Fibroblast of pulmonary artery (primary cell): ENCODE measurements around the gene CHRND.

Source experiments
- DNase-seq: peaks from one replicate; pipeline ENCODE4 v3.0.0-alpha.2; 2010; ENCODE audit warnings: low read depth
- H3K4me3 ChIP-seq: replicated peaks from 2 replicates; pipeline ENCODE4 v1.5.1; 2011; ENCODE audit warnings: low read depth, mild to moderate bottlenecking, control low read depth, low read length, moderate library complexity
- TF ChIP-seq, protein P1 (sequence below): IDR thresholded peaks from 2 replicates; pipeline ENCODE4 v1.5.1; 2011; ENCODE audit warnings: mild to moderate bottlenecking, control low read depth, low read length, inconsistent platforms; ENCODE audit errors: missing control alignments

Gene CHRND

DNA sequence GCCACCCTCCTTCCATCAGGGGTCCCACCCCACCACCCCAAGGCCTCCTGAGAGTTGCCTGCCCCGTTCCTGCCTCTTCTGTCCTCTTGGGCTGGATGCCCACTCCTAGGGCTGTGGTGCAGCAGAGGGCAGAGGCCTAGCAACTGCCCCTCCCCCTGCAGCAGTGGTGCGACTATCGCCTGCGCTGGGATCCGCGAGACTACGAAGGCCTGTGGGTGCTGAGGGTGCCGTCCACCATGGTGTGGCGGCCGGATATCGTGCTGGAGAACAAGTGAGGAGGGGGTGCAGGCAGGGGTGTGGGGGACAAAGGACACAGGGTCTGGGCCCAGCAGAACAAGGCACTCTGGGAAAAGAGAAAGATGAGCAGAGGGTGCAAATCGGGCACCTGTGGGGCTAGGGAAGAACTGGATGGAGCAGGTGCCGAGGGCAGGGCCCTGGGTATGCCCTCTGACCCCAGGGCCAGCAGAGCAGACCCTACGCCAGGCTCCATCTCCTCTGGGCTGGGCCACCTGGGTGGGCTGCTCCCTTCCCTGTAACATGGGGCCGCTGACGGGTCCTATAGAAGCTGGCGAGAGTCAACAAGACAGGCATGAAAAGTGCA, 14.6 kb downstream of the CHRND start:
- DNase-seq: no peak

DNA sequence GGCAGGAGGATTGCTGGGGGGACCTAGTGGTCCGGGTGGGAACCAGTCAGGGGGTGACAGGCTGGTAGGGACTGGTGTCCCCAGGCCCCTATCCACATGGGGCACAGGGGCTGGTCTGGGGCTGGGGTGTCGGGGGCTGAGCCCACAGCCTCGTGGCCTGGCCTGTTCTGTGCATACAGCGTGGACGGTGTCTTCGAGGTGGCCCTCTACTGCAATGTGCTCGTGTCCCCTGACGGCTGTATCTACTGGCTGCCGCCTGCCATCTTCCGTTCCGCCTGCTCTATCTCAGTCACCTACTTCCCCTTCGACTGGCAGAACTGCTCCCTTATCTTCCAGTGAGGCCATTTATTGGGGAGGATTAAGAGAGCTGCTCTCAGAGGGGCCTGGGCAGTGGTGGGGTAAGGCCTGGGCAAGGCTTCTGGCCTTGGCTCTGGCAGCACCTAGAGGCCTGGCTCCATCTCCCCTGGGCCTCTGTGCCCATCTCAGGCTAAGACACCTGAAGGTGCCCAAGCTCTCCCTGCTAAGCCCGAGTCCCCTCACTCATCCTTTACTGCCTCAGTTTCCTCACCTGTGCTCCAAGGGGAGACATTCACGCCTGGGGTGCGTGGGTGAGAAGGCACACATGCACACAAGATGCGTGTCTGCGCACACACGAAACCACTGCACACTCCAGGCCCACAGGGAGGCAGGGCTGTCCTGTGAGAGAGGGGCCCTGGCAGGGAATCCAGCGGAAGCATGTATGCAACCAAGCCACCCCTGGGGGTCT, 15.4 kb downstream of the CHRND start:
- TF ChIP-seq, protein P1, sequence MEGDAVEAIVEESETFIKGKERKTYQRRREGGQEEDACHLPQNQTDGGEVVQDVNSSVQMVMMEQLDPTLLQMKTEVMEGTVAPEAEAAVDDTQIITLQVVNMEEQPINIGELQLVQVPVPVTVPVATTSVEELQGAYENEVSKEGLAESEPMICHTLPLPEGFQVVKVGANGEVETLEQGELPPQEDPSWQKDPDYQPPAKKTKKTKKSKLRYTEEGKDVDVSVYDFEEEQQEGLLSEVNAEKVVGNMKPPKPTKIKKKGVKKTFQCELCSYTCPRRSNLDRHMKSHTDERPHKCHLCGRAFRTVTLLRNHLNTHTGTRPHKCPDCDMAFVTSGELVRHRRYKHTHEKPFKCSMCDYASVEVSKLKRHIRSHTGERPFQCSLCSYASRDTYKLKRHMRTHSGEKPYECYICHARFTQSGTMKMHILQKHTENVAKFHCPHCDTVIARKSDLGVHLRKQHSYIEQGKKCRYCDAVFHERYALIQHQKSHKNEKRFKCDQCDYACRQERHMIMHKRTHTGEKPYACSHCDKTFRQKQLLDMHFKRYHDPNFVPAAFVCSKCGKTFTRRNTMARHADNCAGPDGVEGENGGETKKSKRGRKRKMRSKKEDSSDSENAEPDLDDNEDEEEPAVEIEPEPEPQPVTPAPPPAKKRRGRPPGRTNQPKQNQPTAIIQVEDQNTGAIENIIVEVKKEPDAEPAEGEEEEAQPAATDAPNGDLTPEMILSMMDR: no peak
- DNase-seq: no peak
- H3K4me3 ChIP-seq: no peak overlapping the region

More for the DNA sequence above, 14.6 kb downstream of the CHRND start:
- no peak overlapping the region for H3K4me3 ChIP-seq
- TF ChIP-seq, protein P1: no peak

DNA sequence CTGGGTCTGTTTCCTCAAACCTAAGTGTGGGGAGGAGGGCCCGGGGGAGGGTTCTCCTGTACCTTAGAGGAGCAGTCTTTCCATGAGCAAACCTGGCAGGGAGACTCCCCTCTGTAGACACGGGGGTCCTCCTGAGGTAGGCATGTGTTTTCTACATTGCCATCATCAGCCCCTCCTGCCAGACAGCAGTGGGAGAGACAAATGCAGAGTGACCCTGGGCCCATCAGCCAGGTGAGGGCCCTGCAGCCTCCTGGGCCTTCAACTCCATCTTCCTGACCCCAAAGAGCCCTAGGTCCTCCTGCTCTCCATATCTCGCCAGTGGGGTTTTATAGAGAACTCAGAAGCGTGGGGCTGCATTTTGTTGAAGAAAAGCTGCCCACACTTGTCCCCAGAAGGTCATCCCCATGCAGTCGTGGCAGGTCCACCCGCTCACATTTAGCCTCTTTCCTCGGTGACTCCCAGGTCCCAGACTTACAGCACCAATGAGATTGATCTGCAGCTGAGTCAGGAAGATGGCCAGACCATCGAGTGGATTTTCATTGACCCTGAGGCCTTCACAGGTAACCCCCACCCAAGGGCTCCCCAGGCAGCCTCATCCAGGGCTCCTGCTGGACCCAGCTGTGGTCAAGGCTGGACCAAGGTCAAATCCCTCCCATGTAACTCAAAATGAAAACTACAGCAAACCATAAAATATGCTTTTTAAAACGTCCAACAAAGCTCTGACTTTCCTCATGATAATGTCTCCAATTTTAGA, 16.2 kb downstream of the CHRND start:
- TF ChIP-seq, protein P1: no peak
- no peak overlapping the region for H3K4me3 ChIP-seq
- DNase-seq: no peak

DNA sequence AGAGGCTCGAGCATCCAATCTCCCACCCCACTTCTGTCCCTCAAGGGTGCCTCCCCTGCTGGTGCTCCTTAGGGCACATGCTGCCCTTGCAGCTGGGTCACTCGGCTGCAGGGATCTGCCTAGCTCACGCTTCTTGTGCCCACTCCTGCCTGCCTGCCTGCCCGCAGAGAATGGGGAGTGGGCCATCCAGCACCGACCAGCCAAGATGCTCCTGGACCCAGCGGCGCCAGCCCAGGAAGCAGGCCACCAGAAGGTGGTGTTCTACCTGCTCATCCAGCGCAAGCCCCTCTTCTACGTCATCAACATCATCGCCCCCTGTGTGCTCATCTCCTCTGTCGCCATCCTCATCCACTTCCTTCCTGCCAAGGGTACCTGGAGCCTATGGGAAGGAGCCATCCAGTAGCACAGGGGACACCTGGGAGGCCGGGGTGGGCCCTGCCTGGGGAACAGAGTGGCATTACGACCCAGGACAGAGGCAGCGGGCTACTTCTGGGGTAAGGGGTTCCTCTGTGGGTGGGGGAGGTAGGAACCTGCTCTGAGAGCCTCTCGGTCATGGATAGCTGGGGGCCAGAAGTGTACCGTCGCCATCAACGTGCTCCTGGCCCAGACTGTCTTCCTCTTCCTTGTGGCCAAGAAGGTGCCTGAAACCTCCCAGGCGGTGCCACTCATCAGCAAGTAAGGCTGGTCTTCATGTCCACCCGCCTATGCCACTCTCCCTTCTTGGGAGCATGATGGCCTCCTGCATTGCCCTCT, 16.9 kb downstream of the CHRND start:
- no peak for DNase-seq
- no peak overlapping the region for H3K4me3 ChIP-seq
- TF ChIP-seq, protein P1: no peak

DNA sequence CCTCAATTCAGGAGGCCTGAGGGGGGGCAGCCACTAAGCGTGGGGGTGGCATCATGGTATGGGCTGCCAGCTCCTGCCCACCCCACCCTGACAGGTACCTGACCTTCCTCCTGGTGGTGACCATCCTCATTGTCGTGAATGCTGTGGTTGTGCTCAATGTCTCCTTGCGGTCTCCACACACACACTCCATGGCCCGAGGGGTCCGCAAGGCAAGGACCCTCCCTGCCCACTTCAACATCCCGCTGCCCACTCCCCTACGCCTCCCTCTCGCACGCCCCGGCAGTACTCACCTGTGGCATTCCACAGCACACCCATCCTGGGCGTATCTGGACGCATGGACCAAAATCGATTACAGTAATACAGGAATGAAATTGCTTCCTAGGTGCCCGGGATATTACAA, 17.5 kb downstream of the CHRND start:
- DNase-seq: no peak
- TF ChIP-seq, protein P1: no peak
- H3K4me3 ChIP-seq: no peak overlapping the region

DNA sequence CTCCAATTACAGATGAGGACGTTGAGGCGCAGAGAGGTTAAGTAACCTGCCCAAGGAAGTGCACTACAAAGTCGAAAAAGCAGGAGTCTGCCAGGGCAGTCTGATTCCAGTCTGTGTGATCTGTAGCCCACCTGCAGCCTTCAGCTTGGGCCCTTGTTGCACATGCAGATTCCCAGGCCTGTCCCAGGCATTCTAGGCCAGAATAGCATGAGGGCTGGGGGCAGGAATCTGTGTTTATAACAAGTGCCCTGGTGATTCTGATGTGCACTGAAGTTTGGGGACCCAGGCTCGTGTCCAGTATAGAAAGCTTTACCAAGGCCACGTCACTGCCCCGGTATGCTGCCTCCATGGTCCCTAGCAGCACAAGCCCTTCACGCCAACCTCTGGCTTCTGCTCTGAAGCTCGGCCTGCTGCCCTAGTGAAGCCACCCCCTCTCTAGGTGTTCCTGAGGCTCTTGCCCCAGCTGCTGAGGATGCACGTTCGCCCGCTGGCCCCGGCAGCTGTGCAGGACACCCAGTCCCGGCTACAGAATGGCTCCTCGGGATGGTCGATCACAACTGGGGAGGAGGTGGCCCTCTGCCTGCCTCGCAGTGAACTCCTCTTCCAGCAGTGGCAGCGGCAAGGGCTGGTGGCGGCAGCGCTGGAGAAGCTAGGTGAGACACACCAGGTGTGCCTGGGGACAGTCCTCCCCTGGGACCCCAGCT, 18.1 kb downstream of the CHRND start:
- DNase-seq: no peak
- no peak overlapping the region for H3K4me3 ChIP-seq
- TF ChIP-seq, protein P1: no peak
